RWPE1 (cell line): Measurements from ENCODE around the gene CDK5.
A peak's percentile ranks its signal among the peaks of the same experiment; 100 is the strongest.

Source experiments
- CTCF ChIA-PET: fragments of 350-600 bp; sonication (Branson Sonifier 250); formaldehyde crosslinking; extraction: SDS; loops from one replicate; lab custom pipeline; 2021; lab: Yijun Ruan, JAX
- POLR2A ChIA-PET: fragments of 400-600 bp; formaldehyde crosslinking; extraction: SDS; loops from one replicate; lab custom pipeline; 2020; ENCODE audit warnings: antibody characterized with exemption; ENCODE audit not compliant: low non-redundant PET; lab: Yijun Ruan, JAX
- DNase-seq: peaks from one replicate; pipeline ENCODE4 v3.0.0; 2012; ENCODE audit warnings: low spot score
- H3K27ac ChIP-seq: fragments of 450-650 bp; 2 replicates; pipeline ENCODE4 v1.5.1; 2017
- TF ChIP-seq, protein P1 (sequence below): fragments of 450-650 bp; conservative IDR thresholded peaks from 2 replicates; pipeline ENCODE4 v1.5.1; 2017; ENCODE audit warnings: low read depth, mild to moderate bottlenecking

Gene CDK5

DNA sequence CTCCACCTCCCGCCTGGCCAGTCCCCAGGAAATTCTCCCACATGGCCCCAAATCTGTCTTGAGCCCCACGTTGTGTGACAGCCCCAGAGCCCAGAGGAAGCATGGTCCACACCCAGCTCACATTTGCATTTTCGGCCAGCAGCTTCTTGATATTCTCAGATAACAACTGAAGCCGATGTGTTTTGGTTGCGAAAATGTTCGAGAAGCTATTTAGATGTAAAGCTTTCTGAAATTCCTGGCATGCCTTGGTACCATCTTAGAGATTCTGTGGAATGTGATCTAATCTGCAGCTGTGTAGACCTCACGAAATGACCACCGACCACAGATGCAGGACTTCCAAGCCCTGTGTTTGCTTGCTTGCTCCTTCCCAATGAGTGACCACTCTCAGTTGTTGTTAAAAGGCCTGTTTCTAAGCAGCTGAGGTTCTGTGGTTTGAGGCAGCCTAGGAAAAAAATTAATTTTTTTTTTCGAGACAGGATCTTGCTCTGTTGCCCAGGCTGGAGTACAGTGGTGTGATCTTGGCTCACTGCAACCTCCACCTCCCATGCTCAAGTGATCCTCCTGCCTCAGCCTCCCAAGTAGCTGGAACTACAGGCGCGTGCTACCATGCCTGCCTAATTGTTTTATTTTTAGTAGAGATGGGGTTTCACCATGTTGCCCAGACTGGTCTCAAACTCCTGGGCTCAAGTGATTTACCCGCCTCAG, 10.5 kb upstream of the CDK5 start:
- ChIA-PET POLR2A (interaction anchor here (0.9 kb wide), 1 partner anchor 9 kb away, joined by 4 read pairs; no protein-coding TSS in a partner anchor), CTCF (interaction anchor here (1.4 kb wide), 1 partner anchor 43 kb away, joined by 3 read pairs; no protein-coding TSS in a partner anchor)
- TF ChIP-seq, protein P1, sequence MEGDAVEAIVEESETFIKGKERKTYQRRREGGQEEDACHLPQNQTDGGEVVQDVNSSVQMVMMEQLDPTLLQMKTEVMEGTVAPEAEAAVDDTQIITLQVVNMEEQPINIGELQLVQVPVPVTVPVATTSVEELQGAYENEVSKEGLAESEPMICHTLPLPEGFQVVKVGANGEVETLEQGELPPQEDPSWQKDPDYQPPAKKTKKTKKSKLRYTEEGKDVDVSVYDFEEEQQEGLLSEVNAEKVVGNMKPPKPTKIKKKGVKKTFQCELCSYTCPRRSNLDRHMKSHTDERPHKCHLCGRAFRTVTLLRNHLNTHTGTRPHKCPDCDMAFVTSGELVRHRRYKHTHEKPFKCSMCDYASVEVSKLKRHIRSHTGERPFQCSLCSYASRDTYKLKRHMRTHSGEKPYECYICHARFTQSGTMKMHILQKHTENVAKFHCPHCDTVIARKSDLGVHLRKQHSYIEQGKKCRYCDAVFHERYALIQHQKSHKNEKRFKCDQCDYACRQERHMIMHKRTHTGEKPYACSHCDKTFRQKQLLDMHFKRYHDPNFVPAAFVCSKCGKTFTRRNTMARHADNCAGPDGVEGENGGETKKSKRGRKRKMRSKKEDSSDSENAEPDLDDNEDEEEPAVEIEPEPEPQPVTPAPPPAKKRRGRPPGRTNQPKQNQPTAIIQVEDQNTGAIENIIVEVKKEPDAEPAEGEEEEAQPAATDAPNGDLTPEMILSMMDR = no peak
- 0 out of 2 replicates have a peak overlapping the region, but pooled peaks have one; percentile 5 for H3K27ac ChIP-seq
- DNase-seq = no peak

DNA sequence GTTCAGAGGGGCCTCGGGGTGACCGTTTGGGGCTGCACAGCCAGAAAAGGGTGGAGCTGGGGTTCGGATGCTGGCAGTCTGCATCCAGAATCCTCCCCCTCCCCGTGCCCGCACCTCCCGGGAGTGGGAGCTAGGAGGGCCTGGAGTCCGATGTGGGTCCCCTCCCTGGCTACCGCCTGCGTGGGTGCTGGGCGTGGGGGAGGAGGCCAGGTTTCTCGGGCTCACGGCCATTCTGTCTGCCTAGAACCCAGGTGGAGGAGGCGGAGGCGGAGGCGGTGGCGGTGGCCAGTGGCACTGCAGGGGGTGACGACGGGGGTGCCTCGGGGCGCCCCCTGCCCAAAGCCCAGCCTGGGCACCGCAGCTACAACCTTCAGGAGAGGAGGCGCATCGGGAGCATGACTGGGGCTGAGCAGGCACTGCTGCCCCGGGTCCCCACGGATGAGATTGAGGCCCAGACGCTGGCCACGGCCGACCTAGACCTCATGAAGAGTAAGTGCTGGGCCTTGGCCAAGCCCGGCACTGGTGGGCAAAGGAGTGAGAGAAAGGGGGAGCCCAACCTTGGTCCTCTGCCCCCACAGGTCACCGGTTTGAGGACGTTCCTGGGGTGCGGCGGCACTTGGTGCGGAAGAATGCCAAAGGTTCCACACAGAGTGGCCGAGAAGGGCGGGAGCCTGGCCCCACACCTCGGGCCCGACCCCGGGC, 8.7 kb upstream of the CDK5 start:
- peak overlapping the region; percentile 96 for H3K27ac ChIP-seq
- TF ChIP-seq, protein P1 = no peak
- DNase-seq = no peak
- POLR2A ChIA-PET = no interaction called here
- CTCF ChIA-PET = no interaction called here

DNA sequence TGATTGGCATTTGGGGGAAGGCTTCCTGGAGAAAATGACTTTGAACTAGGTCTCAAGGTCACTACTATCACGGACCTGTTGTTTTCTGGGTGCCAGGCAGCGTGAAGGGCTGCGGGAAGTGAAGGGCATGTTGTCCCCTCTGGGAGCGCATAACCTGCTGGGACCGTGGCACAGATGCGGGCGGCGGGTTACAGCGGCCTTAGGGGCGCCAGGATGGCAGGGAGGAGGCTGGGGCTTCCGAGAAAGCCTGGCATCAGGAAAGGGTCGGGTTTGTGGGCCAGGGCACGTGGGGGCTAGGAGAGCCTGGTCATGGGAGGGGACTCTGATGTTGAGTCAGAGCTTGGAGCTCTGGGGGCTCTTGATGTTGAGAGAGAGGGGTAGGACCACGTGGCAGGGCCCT, 7.8 kb upstream of the CDK5 start:
- peak overlapping the region; percentile 96 for H3K27ac ChIP-seq
- no peak for DNase-seq
- CTCF ChIA-PET = no interaction called here
- POLR2A ChIA-PET = no interaction called here
- TF ChIP-seq, protein P1 = no peak

DNA sequence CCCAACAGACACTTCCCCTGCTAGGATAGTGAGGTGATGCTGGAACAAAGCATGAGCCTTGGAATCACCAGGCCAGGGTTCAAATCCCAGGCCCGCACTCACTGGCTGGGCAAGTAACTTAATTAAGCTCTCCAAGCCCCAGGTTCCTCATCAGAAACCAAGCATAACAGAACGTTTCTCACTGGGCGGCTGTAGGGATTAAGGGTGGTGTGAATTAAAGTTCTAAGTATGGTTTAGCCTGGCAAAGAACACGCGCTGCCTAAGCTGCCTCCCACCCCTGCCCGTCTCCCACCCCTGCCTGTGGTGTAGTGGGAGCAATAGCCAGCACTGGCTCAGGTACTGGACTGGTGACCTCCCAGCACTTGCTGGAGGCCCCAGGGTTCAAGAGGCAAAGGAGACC, 7.3 kb upstream of the CDK5 start:
- TF ChIP-seq, protein P1 = no peak
- ChIA-PET CTCF (no interaction called here), POLR2A (no interaction called here)

DNA sequence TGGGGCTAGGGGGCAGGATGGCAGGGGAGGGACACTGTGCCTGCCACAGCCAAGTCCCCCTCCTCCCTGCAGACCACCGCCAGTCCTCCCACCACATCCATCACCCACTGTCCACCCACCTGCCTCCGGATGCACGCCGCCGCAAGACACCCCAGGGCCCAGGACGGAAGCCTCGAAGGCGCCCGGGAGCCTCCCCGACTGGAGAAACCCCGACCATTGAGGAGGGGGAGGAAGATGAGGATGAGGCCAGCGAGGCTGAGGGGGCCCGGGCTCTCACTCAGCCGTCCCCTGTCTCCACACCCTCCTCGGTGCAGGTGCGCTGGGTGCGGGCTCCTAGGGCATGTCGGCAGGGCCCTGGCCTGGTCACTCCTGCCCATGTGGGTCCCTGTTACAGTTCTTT, 6.8 kb upstream of the CDK5 start:
- ChIA-PET CTCF (no interaction called here), POLR2A (no interaction called here)
- peak overlapping the region; percentile 96 for H3K27ac ChIP-seq
- DNase-seq = no peak
- TF ChIP-seq, protein P1 = no peak

More for the DNA sequence above, 7.3 kb upstream of the CDK5 start:
- peak overlapping the region; percentile 96 for H3K27ac ChIP-seq
- DNase-seq = no peak

DNA sequence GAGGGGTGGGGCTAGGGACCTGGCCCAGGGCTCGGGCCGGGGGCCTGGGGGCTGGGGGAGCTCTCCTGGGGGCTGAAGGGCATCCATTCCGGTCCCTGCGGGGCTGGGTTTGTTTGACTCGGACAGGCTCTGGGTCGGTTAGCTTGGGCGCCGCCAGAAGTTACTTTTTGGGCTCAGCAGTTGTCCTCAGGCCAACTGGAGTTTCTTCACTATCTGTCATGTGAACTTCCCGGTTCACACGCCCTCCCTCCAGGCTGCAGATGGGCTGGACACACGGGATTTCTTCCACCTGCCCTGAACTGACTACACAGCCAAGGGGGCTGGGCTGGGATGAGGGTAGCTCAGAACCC, 5.5 kb upstream of the CDK5 start:
- POLR2A ChIA-PET = no interaction called here
- H3K27ac ChIP-seq = peak overlapping the region; percentile 96

More for the DNA sequence above, 5.5 kb upstream of the CDK5 start:
- no peak for DNase-seq
- CTCF ChIA-PET = interaction anchor here (0.6 kb wide), 2 partner anchors 16 to 39 kb away, joined by 3 to 4 read pairs; partner anchors contain the start of gene ATG9B
- TF ChIP-seq, protein P1 = no peak
